ENCODE measurements around the gene CDC42BPA. TPM values are rescaled to one million over a fixed set of nuclear protein-coding genes. Genes with fewer than 3 reads are reported as not detected.

Gene CDC42BPA
- total RNA-seq, 1 experiment from 2014 or later = 25.2 TPM

DNA sequence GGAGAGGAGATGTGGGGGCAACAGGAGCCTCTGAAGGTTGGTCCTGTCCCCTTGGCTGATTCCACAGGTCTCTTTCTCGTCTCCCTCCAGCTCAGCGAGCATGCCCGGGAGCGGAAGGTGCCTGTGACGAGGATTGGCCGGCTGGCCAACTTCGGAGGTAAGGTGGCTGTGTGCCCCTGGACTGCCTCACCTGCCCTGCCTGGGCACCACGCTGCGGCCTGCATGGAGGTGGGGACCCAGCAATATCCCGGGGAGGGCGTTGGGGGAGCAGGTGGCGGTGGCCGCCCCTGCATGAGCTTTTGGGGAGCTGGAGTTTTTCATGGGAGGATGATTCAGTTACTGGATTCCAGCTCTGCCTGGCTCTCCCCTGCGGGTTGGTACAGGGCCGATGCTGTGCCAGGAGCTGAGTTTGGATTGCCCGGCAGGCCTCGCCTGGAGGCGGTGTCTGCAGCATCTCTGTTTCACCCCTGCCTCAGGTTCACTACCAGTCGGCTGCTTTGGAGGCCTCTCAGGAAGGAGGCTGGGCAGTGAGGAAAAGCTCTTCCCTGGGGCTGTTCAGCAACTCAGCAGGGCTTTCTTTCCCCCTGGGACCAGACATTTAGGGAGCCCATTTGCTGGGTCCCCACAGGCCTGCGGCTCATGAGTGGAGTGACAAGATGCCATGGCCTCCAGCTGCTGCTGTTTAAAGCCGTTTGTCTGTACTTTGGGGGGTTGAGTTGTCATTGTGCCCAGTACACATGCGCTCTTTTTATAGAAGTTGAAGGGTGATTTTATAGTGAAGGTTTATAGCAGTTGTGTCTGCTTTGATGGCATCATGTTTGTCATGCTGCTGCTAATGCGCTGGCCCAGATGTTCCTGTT lies 352.5 kb downstream of the CDC42BPA start:
- 0 out of 2 replicates have a peak overlapping the region, but pooled peaks have one; percentile 41 for H3K27ac Mint-ChIP-seq
- TF ChIP-seq IRF1 (CRISPR knock-in tag; IDR thresholded peaks at IDR 0.05) = no peak
- CTCF ChIA-PET = interaction anchor here (1.2 kb wide), 1 partner anchor 339 kb away, joined by 3 read pairs; no protein-coding TSS in a partner anchor

GRCh38 chr1:226964611-226965486 lies 353.4 kb downstream of the CDC42BPA start:
- H3K4me3 Mint-ChIP-seq = no peak overlapping the region
- no peak for ATAC-seq
- no peak for TF ChIP-seq NR2C2 (CRISPR knock-in tag; IDR thresholded peaks at IDR 0.05)
- TF ChIP-seq, protein P1, sequence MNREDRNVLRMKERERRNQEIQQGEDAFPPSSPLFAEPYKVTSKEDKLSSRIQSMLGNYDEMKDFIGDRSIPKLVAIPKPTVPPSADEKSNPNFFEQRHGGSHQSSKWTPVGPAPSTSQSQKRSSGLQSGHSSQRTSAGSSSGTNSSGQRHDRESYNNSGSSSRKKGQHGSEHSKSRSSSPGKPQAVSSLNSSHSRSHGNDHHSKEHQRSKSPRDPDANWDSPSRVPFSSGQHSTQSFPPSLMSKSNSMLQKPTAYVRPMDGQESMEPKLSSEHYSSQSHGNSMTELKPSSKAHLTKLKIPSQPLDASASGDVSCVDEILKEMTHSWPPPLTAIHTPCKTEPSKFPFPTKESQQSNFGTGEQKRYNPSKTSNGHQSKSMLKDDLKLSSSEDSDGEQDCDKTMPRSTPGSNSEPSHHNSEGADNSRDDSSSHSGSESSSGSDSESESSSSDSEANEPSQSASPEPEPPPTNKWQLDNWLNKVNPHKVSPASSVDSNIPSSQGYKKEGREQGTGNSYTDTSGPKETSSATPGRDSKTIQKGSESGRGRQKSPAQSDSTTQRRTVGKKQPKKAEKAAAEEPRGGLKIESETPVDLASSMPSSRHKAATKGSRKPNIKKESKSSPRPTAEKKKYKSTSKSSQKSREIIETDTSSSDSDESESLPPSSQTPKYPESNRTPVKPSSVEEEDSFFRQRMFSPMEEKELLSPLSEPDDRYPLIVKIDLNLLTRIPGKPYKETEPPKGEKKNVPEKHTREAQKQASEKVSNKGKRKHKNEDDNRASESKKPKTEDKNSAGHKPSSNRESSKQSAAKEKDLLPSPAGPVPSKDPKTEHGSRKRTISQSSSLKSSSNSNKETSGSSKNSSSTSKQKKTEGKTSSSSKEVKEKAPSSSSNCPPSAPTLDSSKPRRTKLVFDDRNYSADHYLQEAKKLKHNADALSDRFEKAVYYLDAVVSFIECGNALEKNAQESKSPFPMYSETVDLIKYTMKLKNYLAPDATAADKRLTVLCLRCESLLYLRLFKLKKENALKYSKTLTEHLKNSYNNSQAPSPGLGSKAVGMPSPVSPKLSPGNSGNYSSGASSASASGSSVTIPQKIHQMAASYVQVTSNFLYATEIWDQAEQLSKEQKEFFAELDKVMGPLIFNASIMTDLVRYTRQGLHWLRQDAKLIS (CRISPR knock-in tag; IDR thresholded peaks at IDR 0.05; ENCODE audit: borderline replicate concordance) = no peak
- TF ChIP-seq ZNF219 (CRISPR knock-in tag; IDR thresholded peaks at IDR 0.05; ENCODE audit: borderline replicate concordance) = no peak
- TF ChIP-seq SOX15 (CRISPR knock-in tag; IDR thresholded peaks at IDR 0.05) = no peak
- no peak for TF ChIP-seq IRF2 (CRISPR knock-in tag; IDR thresholded peaks at IDR 0.05; ENCODE audit: borderline replicate concordance, low read depth)
- no peak for TF ChIP-seq ATF6 (CRISPR knock-in tag; IDR thresholded peaks at IDR 0.05)
- no peak for TF ChIP-seq ZNF281 (CRISPR knock-in tag; IDR thresholded peaks at IDR 0.05)
- TF ChIP-seq ZNF532 (CRISPR knock-in tag; IDR thresholded peaks at IDR 0.05; ENCODE audit: borderline replicate concordance) = no peak
- no peak for TF ChIP-seq ELF4 (CRISPR knock-in tag; IDR thresholded peaks at IDR 0.05; ENCODE audit: low read depth)
- no peak for TF ChIP-seq JUN (CRISPR knock-in tag; IDR thresholded peaks at IDR 0.05)
- TF ChIP-seq HMGA2 (CRISPR knock-in tag; IDR thresholded peaks at IDR 0.05) = no peak
- TF ChIP-seq ZSCAN18 (CRISPR knock-in tag; IDR thresholded peaks at IDR 0.05) = no peak

More for the DNA sequence above, 352.5 kb downstream of the CDC42BPA start:
- DNase-seq (ENCODE audit: low spot score) = no peak
- Mint-ChIP-seq H3K9me3 (no peaks in the 10 kb centered on the region), H3K36me3 (0 out of 2 replicates have a peak, but pooled peaks cover 2% of the 10 kb centered on the region), H3K27me3 (ENCODE audit: low read depth) (no peaks in the 10 kb centered on the region), H3K4me3 (no peak overlapping the region), H3K4me1 (no peaks in the 10 kb centered on the region)
- ATAC-seq = no peak
- POLR2A ChIA-PET = no interaction called here

More at GRCh38 chr1:226964611-226965486, 353.4 kb downstream of the CDC42BPA start:
- DNase-seq (ENCODE audit: low spot score) = no peak
- POLR2A ChIA-PET = no interaction called here
- 0 out of 2 replicates have a peak, but pooled peaks cover 2% of the 10 kb centered on the region for H3K36me3 Mint-ChIP-seq
- CTCF ChIA-PET = interaction anchor here (1.2 kb wide), 1 partner anchor 338 kb away, joined by 3 read pairs; no protein-coding TSS in a partner anchor
- H3K27ac Mint-ChIP-seq = 0 out of 2 replicates have a peak overlapping the region, but pooled peaks have one; percentile 41
- no peaks in the 10 kb centered on the region for H3K27me3 Mint-ChIP-seq (ENCODE audit: low read depth)
- H3K9me3 Mint-ChIP-seq = no peaks in the 10 kb centered on the region
- no peaks in the 10 kb centered on the region for H3K4me1 Mint-ChIP-seq
